Measurements from ENCODE around the gene LY6G6F.
"Not testable (repeated sequence)": the region's sequence is repeated elsewhere in the genome, so short reads cannot be mapped to it uniquely, and the experiment has no call there.

Gene LY6G6F

DNA sequence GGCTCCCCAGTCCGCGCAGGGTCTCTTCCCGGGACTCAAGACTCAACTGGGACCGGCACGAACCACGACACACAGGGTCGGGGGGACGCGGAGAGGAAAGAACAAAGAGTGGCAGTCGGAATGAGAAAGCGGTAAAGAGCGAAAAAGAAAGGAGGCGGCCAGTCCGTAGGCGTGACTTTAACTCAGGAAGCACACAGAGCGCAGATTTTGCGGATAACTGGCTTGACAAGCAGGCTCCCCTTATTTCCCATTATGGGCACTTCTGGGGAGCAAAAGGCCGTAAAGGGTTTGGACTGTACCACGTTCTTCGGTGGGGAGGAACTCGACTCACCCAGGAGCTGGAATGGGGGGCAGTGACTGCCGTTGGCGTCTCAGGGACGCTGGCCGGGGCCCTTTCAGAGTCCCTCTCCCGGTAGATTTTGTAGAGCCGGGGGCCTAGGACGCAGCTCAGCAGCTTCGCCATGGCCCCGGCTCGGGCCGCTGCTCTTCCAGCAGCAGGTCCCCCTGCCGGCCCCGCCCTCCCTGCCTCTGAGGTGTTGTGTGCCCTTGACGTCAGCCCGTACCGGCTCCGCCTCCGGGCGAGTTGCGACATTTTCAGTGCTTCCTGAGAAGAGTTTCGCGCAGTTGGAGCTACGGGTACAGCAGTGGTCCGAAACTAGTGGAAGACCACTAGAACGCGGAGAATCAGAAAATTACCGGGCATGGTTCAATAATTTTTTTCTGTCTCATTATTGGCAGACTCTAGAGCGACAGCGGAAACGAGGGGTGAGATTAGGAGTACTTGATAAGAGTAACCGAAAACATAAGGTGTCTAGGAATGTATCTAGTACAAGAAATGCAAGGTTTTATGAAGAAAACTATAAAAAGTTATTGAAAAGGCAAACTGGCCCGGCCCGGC lies 3.6 kb upstream of the LY6G6F start, which contains the start of gene ABHD16A:
ABHD16A (minus strand) TSS at position 506 of the 898 bp plus-strand sequence; CDS start at position 463, 43 bp downstream.
- peak; percentile 98 for DNase-seq (ENCODE audit: low spot score)

GRCh38 chr6:31705931-31706330 lies 735 bp upstream of the LY6G6F start:
- DNase-seq (ENCODE audit: low spot score), result no peak

DNA sequence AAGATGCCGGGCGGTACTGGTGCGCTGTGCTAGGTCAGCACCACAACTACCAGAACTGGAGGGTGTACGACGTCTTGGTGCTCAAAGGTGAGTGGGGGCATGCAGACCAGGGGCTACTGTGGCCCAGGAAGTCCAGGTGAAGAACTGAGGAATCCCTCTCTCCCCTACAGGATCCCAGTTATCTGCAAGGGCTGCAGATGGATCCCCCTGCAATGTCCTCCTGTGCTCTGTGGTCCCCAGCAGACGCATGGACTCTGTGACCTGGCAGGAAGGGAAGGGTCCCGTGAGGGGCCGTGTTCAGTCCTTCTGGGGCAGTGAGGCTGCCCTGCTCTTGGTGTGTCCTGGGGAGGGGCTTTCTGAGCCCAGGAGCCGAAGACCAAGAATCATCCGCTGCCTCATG lies 1.0 kb downstream of the LY6G6F start:
- no peak for DNase-seq (ENCODE audit: low spot score)

GRCh38 chr6:31708224-31708623 lies 1.6 kb downstream of the LY6G6F start:
- no peak for DNase-seq (ENCODE audit: low spot score)

DNA sequence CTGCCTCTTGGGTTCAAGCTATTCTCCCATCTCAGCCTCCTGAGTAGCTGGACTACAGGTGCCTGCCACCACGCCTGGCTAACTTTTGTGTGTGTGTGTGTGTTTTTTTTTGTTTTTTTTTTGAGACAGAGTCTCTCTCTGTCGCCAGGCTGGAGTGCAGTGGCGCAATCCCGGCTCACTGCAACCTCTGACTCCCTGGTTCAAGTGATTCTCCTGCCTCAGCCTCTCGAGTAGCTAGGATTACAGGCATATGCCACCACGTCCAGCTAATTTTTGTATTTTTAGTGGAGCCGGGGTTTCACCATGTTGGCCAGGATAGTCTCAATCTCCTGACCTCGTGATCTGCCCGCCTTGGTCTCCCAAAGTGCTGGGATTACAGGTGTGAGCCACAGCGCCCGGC lies 2.5 kb downstream of the LY6G6F start:
- not testable (repeated sequence) for DNase-seq (ENCODE audit: low spot score)

DNA sequence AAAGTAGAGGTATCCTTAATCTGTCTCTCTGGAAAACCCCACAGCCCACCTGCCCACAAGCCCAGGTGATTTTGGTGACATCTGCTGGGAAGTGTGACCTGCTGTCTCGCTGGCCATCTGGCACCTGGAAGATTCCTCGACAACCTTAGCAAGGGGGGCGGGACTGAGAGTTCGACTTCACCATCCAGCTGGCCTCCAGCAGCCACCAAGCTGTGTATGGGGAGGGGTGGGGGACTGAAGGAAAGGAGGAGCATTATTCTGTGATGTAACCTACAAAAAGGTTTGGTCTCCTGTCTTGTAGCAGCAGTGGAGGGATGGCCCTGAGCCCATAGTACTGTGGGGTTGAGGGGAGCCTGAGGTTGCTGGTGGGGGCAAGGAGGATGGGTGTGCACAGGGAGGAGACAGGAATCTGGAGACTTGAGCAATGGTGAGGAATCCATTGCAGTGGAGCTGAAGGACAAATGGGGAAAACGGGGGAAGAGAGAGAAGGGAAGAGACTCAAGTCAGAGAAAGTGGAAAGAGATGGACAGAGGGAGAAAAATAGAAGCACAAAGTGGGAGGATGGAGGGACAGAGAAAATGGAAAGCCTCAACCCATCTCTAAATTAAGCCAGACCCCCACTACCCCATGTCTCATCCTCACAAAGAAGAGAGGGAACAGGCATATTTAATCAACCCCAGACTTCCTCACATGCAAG lies 4.0 kb downstream of the LY6G6F start:
- no peak for DNase-seq (ENCODE audit: low spot score)

DNA sequence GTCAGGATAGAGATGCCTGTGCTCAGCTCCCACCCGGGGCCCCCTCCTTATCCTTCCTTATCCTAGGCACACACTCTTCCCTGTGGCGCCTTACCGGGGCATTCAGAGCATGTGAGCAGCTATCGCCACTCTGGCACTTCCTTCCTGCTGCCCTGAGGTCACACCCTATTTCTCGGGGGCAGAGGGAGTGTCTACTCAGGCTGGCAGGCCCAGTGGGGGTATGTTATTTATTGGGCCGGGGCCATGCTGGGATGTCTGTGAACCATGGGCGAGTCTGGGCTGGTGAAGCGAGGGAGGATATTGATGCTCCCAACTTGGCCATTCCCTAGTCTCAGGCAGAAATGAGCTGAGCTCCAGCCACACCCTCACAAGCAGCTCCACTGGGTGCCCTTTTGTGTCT lies 4.6 kb downstream of the LY6G6F start:
- DNase-seq (ENCODE audit: low spot score), result no peak

DNA sequence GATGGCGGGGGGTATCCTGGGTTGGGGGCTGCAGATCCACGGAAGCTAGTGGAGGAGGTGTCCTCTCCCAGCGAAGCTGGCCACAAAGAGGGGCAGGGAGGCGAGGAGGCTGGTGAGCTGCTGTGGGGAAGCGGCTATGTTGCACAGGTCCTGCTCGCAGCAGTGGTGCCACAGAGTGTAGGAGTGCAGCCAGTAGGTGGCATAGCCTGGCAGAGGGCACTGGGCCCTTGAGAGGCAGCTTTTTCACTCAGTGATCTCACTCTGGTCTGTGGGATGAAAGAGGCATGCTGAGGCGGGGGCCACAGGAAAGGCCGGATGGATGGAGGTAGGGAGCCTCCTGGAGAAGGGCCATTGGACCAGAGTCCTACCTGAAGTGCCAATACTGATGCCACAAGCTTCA lies 5.6 kb downstream of the LY6G6F start:
- DNase-seq (ENCODE audit: low spot score), result no peak

GRCh38 chr6:31713465-31713864 lies 6.8 kb downstream of the LY6G6F start:
- no peak for DNase-seq (ENCODE audit: low spot score)

DNA sequence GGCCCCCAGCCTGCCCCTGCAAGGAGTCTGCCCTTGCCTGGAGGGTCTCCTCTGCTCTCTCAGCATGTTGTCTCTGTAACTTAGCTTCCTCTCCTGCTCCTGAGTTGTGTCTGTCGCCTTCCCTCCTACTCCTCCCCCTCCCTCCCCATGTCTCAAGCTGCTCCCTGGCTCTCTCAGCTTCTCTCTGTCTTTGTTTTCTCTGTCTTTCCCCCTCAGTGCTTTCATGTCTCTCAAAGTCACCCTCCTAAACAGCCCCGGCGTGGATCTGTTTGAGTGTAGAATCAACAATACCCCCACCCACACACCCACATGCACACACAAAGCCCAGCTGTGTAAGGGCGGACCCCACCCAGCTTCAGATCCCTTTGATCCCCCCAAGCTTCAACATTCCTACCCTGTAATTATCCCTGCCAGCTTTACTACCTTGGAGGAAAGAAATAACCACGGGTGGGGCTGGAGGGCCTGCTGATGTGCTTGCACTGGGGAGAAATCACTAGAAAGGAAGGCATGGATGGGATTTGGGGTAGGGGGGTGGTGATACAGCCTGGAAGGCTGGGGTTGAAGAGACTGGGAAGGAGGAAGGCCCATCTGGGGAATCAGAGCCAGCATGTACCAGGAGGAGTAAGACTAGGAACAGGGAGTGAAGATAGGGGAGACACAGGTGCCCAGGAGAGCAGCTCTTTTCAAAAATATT lies 7.5 kb downstream of the LY6G6F start:
- no peak for DNase-seq (ENCODE audit: low spot score)

DNA sequence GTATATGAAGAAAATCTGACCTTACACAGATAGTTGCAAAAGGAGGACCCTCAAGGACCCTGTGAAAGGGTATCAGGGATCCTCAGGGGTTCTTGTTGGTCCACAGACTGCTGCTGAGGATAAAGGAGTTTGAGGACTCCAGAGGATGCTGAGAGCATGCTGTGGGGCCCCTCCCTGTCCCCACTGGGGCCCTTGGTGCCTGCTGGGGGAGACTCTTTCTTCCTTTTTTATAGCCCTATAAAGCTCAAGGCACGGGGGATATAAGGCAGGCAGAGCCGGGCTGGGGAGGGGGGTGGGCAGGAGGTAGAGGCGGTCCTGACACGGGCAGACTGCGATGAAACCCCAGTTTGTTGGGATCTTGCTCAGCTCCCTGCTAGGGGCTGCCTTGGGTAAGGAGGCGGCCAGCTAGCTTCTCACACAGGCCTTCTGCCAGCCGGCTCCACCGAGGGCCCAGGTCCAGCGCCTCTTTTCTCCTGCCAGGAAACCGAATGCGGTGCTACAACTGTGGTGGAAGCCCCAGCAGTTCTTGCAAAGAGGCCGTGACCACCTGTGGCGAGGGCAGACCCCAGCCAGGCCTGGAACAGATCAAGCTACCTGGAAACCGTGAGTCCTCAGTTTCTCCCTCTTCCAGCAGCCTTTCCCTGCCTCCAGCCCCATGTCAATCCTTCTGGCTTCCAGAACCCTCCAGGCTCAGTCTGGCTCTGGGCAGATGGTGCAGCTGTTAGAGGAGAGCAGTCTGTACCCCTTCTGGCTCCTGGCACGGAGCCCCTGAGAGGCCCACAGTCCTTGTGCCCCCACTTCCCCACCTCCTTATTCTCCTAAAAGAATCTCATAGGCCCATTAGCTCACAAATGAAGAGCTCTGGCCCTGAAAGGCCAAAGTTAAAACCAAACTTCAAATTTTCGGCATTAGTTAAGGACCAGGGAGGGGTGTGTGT lies 8.6 kb downstream of the LY6G6F start, which contains the start of gene LY6G6D:
LY6G6D (plus strand) TSS at position 327 of the 937 bp plus-strand sequence; CDS start at position 335, 8 bp downstream.
- DNase-seq (ENCODE audit: low spot score), result no peak

- DNase-seq (ENCODE audit: low spot score), result no peak
Measured at GRCh38 chr6:31717499-31718222, 11.0 kb downstream of the LY6G6F start.

DNA sequence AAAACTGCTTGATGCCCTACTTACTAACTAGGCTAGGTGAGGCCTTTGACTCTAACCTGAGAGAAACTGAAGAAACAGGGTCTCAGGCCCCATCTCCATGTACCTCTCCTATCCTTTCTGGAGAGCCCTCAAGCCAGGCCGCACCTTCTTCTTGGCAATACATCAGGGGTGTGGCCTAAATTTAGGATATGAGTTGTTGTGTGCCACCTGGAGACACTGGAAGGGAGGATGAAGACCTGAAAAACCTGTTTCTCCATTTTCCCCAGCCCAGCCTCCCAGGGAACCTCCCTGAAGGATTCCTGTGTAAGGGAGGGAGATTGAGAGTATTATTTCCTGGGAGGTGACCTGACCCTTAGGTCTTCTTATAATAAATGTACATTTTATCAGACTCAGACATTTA lies 11.6 kb downstream of the LY6G6F start:
- no peak for DNase-seq (ENCODE audit: low spot score)

DNA sequence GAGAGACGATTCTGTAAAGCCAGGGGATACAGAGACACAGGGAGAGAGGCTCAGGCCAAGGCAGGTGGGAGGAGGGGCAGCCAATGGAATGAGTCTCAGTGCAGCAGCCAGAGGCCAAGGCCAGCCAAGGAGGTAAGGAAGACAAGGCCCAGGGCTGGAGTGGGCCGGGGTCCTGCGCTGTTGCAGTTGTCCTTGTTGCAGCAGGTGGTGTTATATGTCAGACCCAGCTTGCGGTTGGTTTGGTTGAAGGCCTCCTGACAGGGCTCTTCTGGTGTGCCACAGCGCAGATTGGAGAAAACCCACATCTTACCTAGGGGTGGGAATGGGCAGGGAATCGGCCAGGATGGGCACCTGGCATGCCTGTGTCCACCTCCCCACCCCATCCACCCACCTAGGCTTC lies 12.3 kb downstream of the LY6G6F start:
- DNase-seq (ENCODE audit: low spot score), result no peak

DNA sequence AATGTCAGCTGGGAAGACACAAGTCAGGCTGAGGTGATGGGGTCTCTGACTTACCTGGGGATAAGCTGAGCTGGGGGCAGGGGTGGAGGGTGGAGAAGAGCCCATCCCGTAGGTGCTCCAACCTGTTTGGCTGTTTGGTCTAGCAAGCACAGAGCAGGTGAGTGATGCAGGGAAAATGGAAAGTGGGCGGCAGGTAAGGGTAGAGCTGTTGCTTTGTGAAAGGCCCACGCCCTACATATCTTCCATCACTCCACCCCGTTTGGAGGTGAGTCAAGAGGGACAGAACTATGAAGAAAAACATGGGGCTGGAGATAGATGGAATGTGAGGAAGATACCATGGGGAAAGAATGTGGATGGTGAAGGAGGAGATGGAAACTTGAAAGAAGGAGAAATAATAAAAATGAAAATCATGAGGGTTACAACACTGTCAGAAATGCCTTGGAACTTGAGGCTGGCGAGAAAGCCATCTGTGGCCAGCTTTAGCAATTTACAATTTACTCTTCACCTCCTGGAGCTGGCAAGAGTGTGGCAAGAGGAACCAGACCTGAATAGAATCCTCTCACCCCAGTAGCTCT lies 13.6 kb downstream of the LY6G6F start:
- DNase-seq (ENCODE audit: low spot score), result no peak

- DNase-seq (ENCODE audit: low spot score), result no peak
Measured at GRCh38 chr6:31721351-31722020, 14.8 kb downstream of the LY6G6F start, which contains the start of gene LY6G6C. Gene LY6G6C, minus strand, starts transcription at chr6:31721746. Its CDS starts 67 bp downstream, at chr6:31721679.

DNA sequence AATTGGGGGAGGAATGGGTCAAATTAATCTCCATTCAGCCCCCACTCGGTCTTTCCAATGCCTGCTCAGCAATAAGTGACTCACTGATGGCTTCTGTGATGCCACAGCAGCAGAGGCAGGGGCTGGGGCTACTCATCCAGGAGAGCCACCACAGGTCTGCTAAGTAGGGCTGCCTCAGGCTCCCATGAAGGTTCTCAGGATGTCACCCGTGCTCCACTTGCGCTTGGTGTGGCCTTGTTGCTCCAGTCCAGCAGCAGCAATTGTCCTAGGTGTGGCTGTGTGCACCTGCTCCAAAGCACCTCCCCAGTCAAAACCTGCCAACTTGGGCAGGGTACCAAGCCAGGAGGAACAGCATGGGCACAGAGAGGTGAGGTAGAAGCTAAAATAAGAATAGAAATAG lies 15.5 kb downstream of the LY6G6F start:
- DNase-seq (ENCODE audit: low spot score), result no peak

- DNase-seq (ENCODE audit: low spot score), result no peak
Measured at GRCh38 chr6:31723245-31723979, 16.7 kb downstream of the LY6G6F start, which contains the start of gene MPIG6B. Gene MPIG6B, plus strand, starts transcription at chr6:31723373. Its CDS starts 11 bp downstream, at chr6:31723384.

Data from activated CD4-positive, alpha-beta T cell treated with anti-CD3 and anti-CD28 coated beads, Interleukin-2, Interleukin-4, amounts not matched to agents 100 ng/mL and 50 ng/mL, durations not matched to agents 16 hours and 8 hours (primary cell).